Breast epithelium (tissue), 4 donors: ENCODE measurements around the gene CDKN1C. TPM values are rescaled to one million over a fixed set of nuclear protein-coding genes. Genes with fewer than 3 reads are reported as not detected.

Source experiments
- DNase-seq, 2 donors: peaks; one replicate each; pipeline ENCODE4 v3.0.0-alpha.2; 2019; ENCODE audit warnings: low spot score in 2 of 2
- H3K27ac ChIP-seq, 2 donors: fragments of 200-600 bp; sonication (generic) in 1 of 2; one replicate each; pipeline ENCODE4 v1.5.1; 2016 to 2019; ENCODE audit warnings: mild to moderate bottlenecking in 1 of 2
- H3K27me3 ChIP-seq, 2 donors: fragments of 200-600 bp; sonication (generic) in 1 of 2; one replicate each; pipeline versions ENCODE4 v1.5.1 to v1.6.0; 2017 to 2019; ENCODE audit warnings: control low read depth in 1 of 2, mild to moderate bottlenecking in 1 of 2
- H3K36me3 ChIP-seq: fragments of 200-600 bp; one replicate; pipeline ENCODE4 v1.5.1; 2019
- H3K4me1 ChIP-seq, 2 donors: fragments of 200-600 bp; sonication (generic); one replicate each; pipeline ENCODE4 v1.5.1; 2016 to 2019; ENCODE audit warnings: control low read depth in 1 of 2
- H3K4me3 ChIP-seq, 3 donors: fragments of 200-600 bp; sonication (generic); 1 replicate in 2 of 3; 2 replicates in 1 of 3; pipeline ENCODE4 v1.5.1; 2016 to 2019; ENCODE audit warnings: mild to moderate bottlenecking in 3 of 3, moderate library complexity in 2 of 3
- H3K9me3 ChIP-seq, 2 donors: fragments of 200-600 bp; sonication (generic) in 1 of 2; one replicate each; pipeline ENCODE4 v1.5.1; 2016 to 2019; ENCODE audit warnings: control low read depth in 1 of 2
- POLR2A ChIP-seq: fragments of 450-650 bp; IDR thresholded peaks from one replicate; pipeline ENCODE4 v1.6.1; 2016; ENCODE audit warnings: antibody characterized with exemption, mild to moderate bottlenecking, moderate library complexity
- POLR2AphosphoS5 ChIP-seq, 3 donors: sonication (generic); formaldehyde crosslinking; IDR thresholded peaks; one replicate each; pipeline ENCODE4 v1.6.1; 2017; ENCODE audit warnings: antibody characterized with exemption in 3 of 3
- intact Hi-C: fragments of 100-400 bp; cut with DNase I; formaldehyde crosslinking; loops from one replicate; pipeline ENCODE4 v1.15.1; 2023; ENCODE audit warnings: low total_unique reads
- total RNA-seq, 3 donors: library from RNA; depleted of rRNA; stranded (reverse); fragments of >200 nt; gene quantifications; one replicate each; pipeline ENCODE4 v1.1.0, GENCODE V29; 2016
- TF ChIP-seq, protein P1 (sequence below), 3 donors: fragments of 450-650 bp; IDR thresholded peaks; one replicate each; pipeline ENCODE4 v1.5.1; 2016 to 2017; ENCODE audit warnings: antibody characterized with exemption in 3 of 3, mild to moderate bottlenecking in 3 of 3, moderate library complexity in 3 of 3

Gene CDKN1C
- total RNA-seq, 3 donors from 2014 or later = 48.2 to 136 (median 88.8) TPM

DNA sequence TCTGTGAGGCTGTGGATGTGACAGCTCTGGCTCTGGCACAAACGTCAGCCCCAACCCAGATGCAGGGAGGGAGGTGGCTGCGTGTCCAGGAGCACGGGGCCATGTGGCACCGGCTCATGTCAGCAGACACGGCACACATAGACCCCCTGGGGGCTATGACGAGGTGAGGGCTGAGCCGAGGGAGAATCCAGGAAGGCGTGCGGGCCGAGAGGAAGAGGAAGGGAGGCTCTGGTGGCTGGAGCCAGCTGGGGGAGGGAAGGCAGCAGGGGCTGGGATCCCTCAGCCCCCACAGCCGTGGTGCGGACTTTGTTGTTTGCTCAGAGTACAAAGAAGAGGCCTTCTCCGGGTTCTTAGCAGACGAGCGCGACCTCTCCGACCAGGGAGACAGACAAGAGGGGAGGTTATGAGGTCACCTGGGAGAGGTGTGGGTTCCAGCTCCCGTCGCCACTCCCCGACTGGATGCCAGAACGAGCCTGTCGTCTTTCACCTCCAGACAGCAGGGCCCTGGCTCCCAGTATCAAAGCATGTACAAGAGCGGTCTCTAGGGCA lies 46.1 kb downstream of the CDKN1C start:
- intact Hi-C loops = loop anchor here (10.0 kb wide), 1 partner anchor 115 kb away; no protein-coding TSS in a partner anchor
- H3K36me3 ChIP-seq = no peaks in the 10 kb centered on the region
- no peak overlapping the region for H3K27ac ChIP-seq
- H3K4me1 ChIP-seq = peaks cover 0 to 7% of the 10 kb centered on the region in 2 donors
- no peaks in the 10 kb centered on the region for H3K9me3 ChIP-seq
- TF ChIP-seq POLR2A (no peak), POLR2AphosphoS5 (IDR thresholded peaks at IDR 0.05) (no peak)
- TF ChIP-seq, protein P1, sequence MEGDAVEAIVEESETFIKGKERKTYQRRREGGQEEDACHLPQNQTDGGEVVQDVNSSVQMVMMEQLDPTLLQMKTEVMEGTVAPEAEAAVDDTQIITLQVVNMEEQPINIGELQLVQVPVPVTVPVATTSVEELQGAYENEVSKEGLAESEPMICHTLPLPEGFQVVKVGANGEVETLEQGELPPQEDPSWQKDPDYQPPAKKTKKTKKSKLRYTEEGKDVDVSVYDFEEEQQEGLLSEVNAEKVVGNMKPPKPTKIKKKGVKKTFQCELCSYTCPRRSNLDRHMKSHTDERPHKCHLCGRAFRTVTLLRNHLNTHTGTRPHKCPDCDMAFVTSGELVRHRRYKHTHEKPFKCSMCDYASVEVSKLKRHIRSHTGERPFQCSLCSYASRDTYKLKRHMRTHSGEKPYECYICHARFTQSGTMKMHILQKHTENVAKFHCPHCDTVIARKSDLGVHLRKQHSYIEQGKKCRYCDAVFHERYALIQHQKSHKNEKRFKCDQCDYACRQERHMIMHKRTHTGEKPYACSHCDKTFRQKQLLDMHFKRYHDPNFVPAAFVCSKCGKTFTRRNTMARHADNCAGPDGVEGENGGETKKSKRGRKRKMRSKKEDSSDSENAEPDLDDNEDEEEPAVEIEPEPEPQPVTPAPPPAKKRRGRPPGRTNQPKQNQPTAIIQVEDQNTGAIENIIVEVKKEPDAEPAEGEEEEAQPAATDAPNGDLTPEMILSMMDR (IDR thresholded peaks at IDR 0.05) = no peak
- DNase-seq = no peak
- no peak overlapping the region for H3K4me3 ChIP-seq
- H3K27me3 ChIP-seq = no peaks in the 10 kb centered on the region

GRCh38 chr11:2838676-2839294 lies 46.8 kb downstream of the CDKN1C start:
- Histone ChIP-seq H3K36me3 (no peaks in the 10 kb centered on the region), H3K27ac (no peak overlapping the region), H3K4me1 (peaks cover 0 to 7% of the 10 kb centered on the region in 2 donors), H3K9me3 (no peaks in the 10 kb centered on the region), H3K27me3 (no peaks in the 10 kb centered on the region), H3K4me3 (no peak overlapping the region)
- DNase-seq = no peak
- intact Hi-C loops = loop anchor here (10.0 kb wide), 1 partner anchor 114 kb away; no protein-coding TSS in a partner anchor
- no peak for TF ChIP-seq POLR2A
- TF ChIP-seq, protein P1 (IDR thresholded peaks at IDR 0.05) = no peak
- TF ChIP-seq POLR2AphosphoS5 (IDR thresholded peaks at IDR 0.05) = no peak

DNA sequence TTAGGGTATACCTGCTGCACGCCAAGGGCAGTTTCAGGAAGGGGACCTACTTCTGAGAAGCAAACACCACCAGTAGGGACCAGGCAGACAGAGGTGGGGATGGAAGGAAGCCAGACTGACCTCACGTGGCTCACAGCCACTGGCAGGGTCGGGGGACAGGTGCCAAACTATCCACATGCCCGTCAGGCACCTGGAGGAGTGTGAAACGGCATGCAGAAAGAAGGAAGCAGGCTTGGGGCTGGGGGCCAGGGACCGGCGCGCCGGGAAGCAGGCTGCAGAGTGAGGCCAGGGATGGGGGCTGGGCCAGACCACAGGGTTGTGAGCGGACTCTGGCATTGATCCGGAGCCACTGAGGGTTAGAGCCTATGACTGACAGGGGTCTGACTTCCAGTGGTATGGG lies 47.5 kb downstream of the CDKN1C start:
- no peak overlapping the region for H3K27ac ChIP-seq

DNA sequence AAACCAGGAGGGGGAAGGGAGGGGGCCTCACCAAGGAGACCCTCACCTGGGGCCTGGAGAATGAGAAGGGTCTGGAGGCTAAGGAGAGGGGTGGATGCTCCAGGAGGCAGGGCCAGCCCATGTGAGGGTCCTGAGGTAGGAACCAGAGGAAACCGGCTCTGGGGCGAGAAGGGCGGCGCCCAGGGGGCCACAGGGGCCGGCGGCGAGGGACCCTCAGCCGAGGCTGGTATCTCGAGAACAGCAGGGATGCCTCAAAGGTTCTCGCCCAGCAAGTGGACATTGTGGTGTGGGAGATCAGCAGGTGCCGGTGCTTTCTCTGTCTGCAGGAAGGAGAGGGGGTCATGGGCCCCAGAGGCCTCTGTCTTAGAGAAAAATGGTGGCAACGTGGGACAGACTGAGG lies 47.9 kb downstream of the CDKN1C start:
- H3K4me1 ChIP-seq = peaks cover 0 to 7% of the 10 kb centered on the region in 2 donors
- intact Hi-C loops = loop anchor here (10.0 kb wide), 1 partner anchor 113 kb away; no protein-coding TSS in a partner anchor
- H3K4me3 ChIP-seq = no peak overlapping the region
- H3K27ac ChIP-seq = no peak overlapping the region
- H3K36me3 ChIP-seq = no peaks in the 10 kb centered on the region
- TF ChIP-seq POLR2A (no peak), POLR2AphosphoS5 (IDR thresholded peaks at IDR 0.05) (no peak)
- TF ChIP-seq, protein P1 (IDR thresholded peaks at IDR 0.05) = no peak
- H3K9me3 ChIP-seq = no peaks in the 10 kb centered on the region
- no peak for DNase-seq
- H3K27me3 ChIP-seq = no peaks in the 10 kb centered on the region

More for the DNA sequence above, 47.5 kb downstream of the CDKN1C start:
- H3K9me3 ChIP-seq = no peaks in the 10 kb centered on the region
- H3K4me1 ChIP-seq = peaks cover 0 to 7% of the 10 kb centered on the region in 2 donors
- H3K36me3 ChIP-seq = no peaks in the 10 kb centered on the region
- DNase-seq = no peak
- intact Hi-C loops = loop anchor here (10.0 kb wide), 1 partner anchor 113 kb away; no protein-coding TSS in a partner anchor
- TF ChIP-seq POLR2AphosphoS5 (IDR thresholded peaks at IDR 0.05) = no peak
- TF ChIP-seq POLR2A = no peak
- TF ChIP-seq, protein P1 (IDR thresholded peaks at IDR 0.05) = no peak
- no peak overlapping the region for H3K4me3 ChIP-seq
- no peaks in the 10 kb centered on the region for H3K27me3 ChIP-seq

DNA sequence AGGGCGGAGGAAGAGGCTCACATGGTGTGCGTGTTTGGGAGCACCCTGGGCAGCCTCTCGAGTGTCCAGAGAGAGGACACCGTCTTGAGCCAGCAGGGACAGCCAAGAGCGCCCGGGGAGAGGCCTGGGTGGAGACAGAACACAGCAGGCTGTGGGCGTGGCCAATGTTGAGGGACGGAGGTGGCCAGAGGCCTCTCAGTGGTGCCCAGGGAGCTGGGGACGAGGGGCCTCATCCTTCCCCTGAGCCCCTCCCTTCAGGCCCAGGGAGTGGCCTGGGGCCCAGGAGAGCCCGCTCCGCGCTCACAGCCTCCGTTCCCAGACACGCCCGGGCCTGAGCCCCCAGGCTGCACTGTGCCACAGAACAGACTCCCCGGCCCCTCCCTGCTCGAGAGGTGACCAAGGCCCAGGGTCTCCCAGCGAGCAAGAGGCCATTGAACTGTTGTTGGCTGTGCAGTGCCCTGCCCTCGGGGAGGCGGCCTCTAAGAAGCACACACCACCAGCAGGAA lies 48.4 kb downstream of the CDKN1C start:
- H3K4me1 ChIP-seq = peaks cover 0 to 7% of the 10 kb centered on the region in 2 donors
- no peak overlapping the region for H3K27ac ChIP-seq
- DNase-seq = peak in 1 of 2 donors; percentile 54
- no peak for TF ChIP-seq POLR2AphosphoS5 (IDR thresholded peaks at IDR 0.05)
- TF ChIP-seq, protein P1 (IDR thresholded peaks at IDR 0.05) = no peak
- TF ChIP-seq POLR2A = no peak
- H3K4me3 ChIP-seq = no peak overlapping the region
- H3K9me3 ChIP-seq = no peaks in the 10 kb centered on the region
- no peaks in the 10 kb centered on the region for H3K27me3 ChIP-seq
- intact Hi-C loops = loop anchor here (10.0 kb wide), 1 partner anchor 112 kb away; no protein-coding TSS in a partner anchor
- H3K36me3 ChIP-seq = no peaks in the 10 kb centered on the region
